ENCODE measurements around the gene RPS3. TPM values are rescaled to one million over a fixed set of nuclear protein-coding genes. Genes with fewer than 3 reads are reported as not detected.

The RPS3 gene
- total and polyA plus RNA-seq, 9 of the 15 experiments (the other 6 are each of a cell fraction or from before 2014, with no cell fraction given) = 2,700 to 5,771 (median 3,679) TPM

- no peak for DNase-seq (ENCODE audit: extremely low read depth in 1 of 4, low spot score in 3 of 4)
- H3K4me2 ChIP-seq (ENCODE audit: insufficient read depth, low read length) = no peak overlapping the region
- no peak overlapping the region for H3K4me3 ChIP-seq
- H3K9ac ChIP-seq (ENCODE audit: insufficient read depth in 1 of 2, low read depth in 2 of 2, low read length in 2 of 2) = no peak overlapping the region
- TF ChIP-seq POLR2H (tag; IDR thresholded peaks at IDR 0.05; ENCODE audit: low read depth) (no peak), KLF6 (CRISPR knock-in tag; IDR thresholded peaks at IDR 0.05; ENCODE audit: borderline replicate concordance) (no peak), ZNF766 (CRISPR knock-in tag; conservative IDR thresholded peaks at IDR 0.05) (no peak)
- peak overlapping the region; percentile 77 for H2AFZ ChIP-seq (ENCODE audit: low read depth, low read length)
- 55% methylated on average over 2 of the region's 2 CpGs for WGBS (ENCODE audit: insufficient coverage, low coverage, missing lambda C conversion rate)
- peaks cover 12 to 27% of the 10 kb centered on the region in 2 experiments; a peak in 4 of 5 replicates for H3K4me1 ChIP-seq (replicated peaks in 1 of 2; ENCODE audit: control insufficient read depth in 2 of 2, insufficient read depth in 2 of 2, low read length in 2 of 2)
- POLR2A ChIA-PET = interaction anchor here (0.9 to 3.2 kb wide), 5 partner anchors 9 to 123 kb away, joined by 3 to 14 read pairs (median 4); no protein-coding TSS in a partner anchor
- FAIRE-seq = no peak
- in situ Hi-C loops (cut with MboI) = loop anchor here (5.0 kb wide), 2 partner anchors 53 to 103 kb away; no protein-coding TSS in a partner anchor
- no TSS peak for BruUV-seq (replicated peaks)
- H3K9me1 ChIP-seq (ENCODE audit: control insufficient read depth, insufficient read depth, low read length) = no peaks in the 10 kb centered on the region
- CTCF ChIA-PET (ENCODE audit: low intra/inter-chr PET ratio) = no interaction called here
- H3K36me3 ChIP-seq (ENCODE audit: control insufficient read depth, insufficient read depth, low read length) = no peaks in the 10 kb centered on the region
- no peak for ATAC-seq
- no peaks in the 10 kb centered on the region for H3K9me3 ChIP-seq (replicated peaks; ENCODE audit: control insufficient read depth, insufficient read depth, low read depth, low read length)
- H4K20me1 ChIP-seq (replicated peaks; ENCODE audit: control insufficient read depth, insufficient read depth, low read length) = no peaks in the 10 kb centered on the region
- H3K79me2 ChIP-seq (ENCODE audit: control insufficient read depth, insufficient read depth, low read length) = no peaks in the 10 kb centered on the region
- H3K27ac ChIP-seq (ENCODE audit: extremely low read depth, low read depth, low read length) = no peak overlapping the region
- intact Hi-C loops (cut with micrococcal nuclease) = no loop called here
- no peaks in the 10 kb centered on the region for H3K27me3 ChIP-seq (ENCODE audit: control insufficient read depth in 2 of 2, insufficient read depth in 2 of 2, low read length in 2 of 2)
Measured at GRCh38 chr11:75380245-75380644, 19.1 kb upstream of the RPS3 start.

DNA sequence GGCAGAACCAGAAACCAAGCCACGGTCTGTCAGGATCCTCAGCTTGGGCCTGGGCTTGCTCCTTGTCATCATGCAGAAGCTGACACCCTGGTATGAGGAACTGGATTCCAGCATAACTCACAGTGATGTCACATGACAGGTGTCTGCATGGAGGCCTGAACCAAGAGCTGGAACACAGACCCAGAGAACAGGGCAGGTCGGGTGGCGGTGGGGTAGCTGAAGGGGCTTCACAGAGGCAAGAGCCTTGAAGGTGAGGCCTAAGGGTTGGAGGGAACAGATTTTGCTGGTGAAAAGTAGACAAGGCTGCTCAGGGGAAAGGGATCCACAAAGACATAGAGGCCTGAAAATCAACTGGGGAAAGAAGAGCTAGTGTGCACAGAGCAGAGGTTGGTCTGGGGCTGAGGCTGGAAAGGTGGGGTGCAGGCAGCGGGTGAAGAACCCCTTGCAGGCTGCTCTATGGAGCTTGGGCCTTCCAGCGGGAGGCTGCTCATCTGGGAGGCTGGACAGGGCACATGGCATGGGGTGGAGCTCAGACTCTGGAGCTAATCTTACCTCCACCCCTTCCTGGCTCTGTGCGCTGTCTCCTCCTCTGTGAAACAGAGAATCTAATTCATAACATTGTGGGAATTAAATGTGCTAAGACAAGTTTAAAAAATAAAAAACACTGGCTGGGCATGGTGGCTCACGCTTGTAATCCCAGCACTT lies 18.4 kb upstream of the RPS3 start:
- peak overlapping the region in 1 of 2 experiments; percentile 75; a peak in 2 of 4 replicates for H3K9ac ChIP-seq (ENCODE audit: insufficient read depth in 1 of 2, low read depth in 2 of 2, low read length in 2 of 2)
- H3K27me3 ChIP-seq (ENCODE audit: control insufficient read depth in 2 of 2, insufficient read depth in 2 of 2, low read length in 2 of 2) = no peaks in the 10 kb centered on the region
- POLR2A ChIA-PET = interaction anchor here (0.6 to 3.2 kb wide), 8 partner anchors 9 to 1391 kb away, joined by 3 to 14 read pairs (median 4); no protein-coding TSS in a partner anchor
- no peaks in the 10 kb centered on the region for H3K9me3 ChIP-seq (replicated peaks; ENCODE audit: control insufficient read depth, insufficient read depth, low read depth, low read length)
- intact Hi-C loops (cut with micrococcal nuclease) = no loop called here
- H3K4me3 ChIP-seq = no peak overlapping the region
- peak overlapping the region; percentile 77 for H2AFZ ChIP-seq (ENCODE audit: low read depth, low read length)
- ATAC-seq = no peak
- no peaks in the 10 kb centered on the region for H3K9me1 ChIP-seq (ENCODE audit: control insufficient read depth, insufficient read depth, low read length)
- no peak overlapping the region for H3K27ac ChIP-seq (ENCODE audit: extremely low read depth, low read depth, low read length)
- no peaks in the 10 kb centered on the region for H3K79me2 ChIP-seq (ENCODE audit: control insufficient read depth, insufficient read depth, low read length)
- peak; percentile 15 for FAIRE-seq
- H3K4me2 ChIP-seq (ENCODE audit: insufficient read depth, low read length) = no peak overlapping the region
- no TSS peak for BruUV-seq (replicated peaks)
- in situ Hi-C loops (cut with MboI) = loop anchor here (5.0 kb wide), 2 partner anchors 54 to 104 kb away; no protein-coding TSS in a partner anchor
- H3K36me3 ChIP-seq (ENCODE audit: control insufficient read depth, insufficient read depth, low read length) = no peaks in the 10 kb centered on the region
- no peaks in the 10 kb centered on the region for H4K20me1 ChIP-seq (replicated peaks; ENCODE audit: control insufficient read depth, insufficient read depth, low read length)
- CTCF ChIA-PET (ENCODE audit: low intra/inter-chr PET ratio) = interaction anchor here (0.8 to 1.1 kb wide), 2 partner anchors 52 to 100 kb away, joined by 3 to 5 read pairs; no protein-coding TSS in a partner anchor
- WGBS (ENCODE audit: insufficient coverage, low coverage, missing lambda C conversion rate) = 49% methylated on average over 6 of the region's 7 CpGs
- no peak for DNase-seq (ENCODE audit: extremely low read depth in 1 of 4, low spot score in 3 of 4)
- peaks cover 12 to 21% of the 10 kb centered on the region in 2 experiments; a peak in 4 of 5 replicates for H3K4me1 ChIP-seq (replicated peaks in 1 of 2; ENCODE audit: control insufficient read depth in 2 of 2, insufficient read depth in 2 of 2, low read length in 2 of 2)
- TF ChIP-seq CBFA2T2 (conservative IDR thresholded peaks at IDR 0.05) = peak; percentile 9; the same call in 1 of the 2 replicates
- TF ChIP-seq BMI1 (IDR thresholded peaks at IDR 0.05; ENCODE audit: low read length) = no peak
- TF ChIP-seq ZNF785 (CRISPR knock-in tag; IDR thresholded peaks at IDR 0.05) = no peak
- no peak for TF ChIP-seq ZFP36 (IDR thresholded peaks at IDR 0.05; ENCODE audit: low read depth, low read length, partially characterized antibody)
- TF ChIP-seq IRF2 (CRISPR knock-in tag; IDR thresholded peaks at IDR 0.05) = no peak
- TF ChIP-seq XRCC5 (IDR thresholded peaks at IDR 0.05; ENCODE audit: low read depth, low read length) = no peak
- TF ChIP-seq SMAD2 (IDR thresholded peaks at IDR 0.05; ENCODE audit: low read depth, low read length) = no peak
- TF ChIP-seq RFX5 (IDR thresholded peaks at IDR 0.05; ENCODE audit: low read depth, low read length) = no peak
- TF ChIP-seq HMG20B (CRISPR knock-in tag; IDR thresholded peaks at IDR 0.05) = no peak
- peak; percentile 62 for TF ChIP-seq USF1 (CRISPR knock-in tag; IDR thresholded peaks at IDR 0.05)
- TF ChIP-seq, protein P1, sequence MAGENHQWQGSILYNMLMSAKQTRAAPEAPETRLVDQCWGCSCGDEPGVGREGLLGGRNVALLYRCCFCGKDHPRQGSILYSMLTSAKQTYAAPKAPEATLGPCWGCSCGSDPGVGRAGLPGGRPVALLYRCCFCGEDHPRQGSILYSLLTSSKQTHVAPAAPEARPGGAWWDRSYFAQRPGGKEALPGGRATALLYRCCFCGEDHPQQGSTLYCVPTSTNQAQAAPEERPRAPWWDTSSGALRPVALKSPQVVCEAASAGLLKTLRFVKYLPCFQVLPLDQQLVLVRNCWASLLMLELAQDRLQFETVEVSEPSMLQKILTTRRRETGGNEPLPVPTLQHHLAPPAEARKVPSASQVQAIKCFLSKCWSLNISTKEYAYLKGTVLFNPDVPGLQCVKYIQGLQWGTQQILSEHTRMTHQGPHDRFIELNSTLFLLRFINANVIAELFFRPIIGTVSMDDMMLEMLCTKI (IDR thresholded peaks at IDR 0.05; ENCODE audit: partially characterized antibody) = no peak

Measured in K562 (cell line).